Endothelial cell of umbilical vein (primary cell): ENCODE measurements around the gene XRCC1. TPM values are rescaled to one million over a fixed set of nuclear protein-coding genes. Genes with fewer than 3 reads are reported as not detected.

ENCODE experiments used
- BruUV-seq: library from RNA; stranded (reverse); fragments of 400-500 nt; replicated peaks from 2 replicates; lab custom pipeline; 2021; lab: Mats Ljungman, UMichigan
- CTCF ChIA-PET: fragments of 300-600, 350-600 bp; sonication (Branson Sonifier 250); formaldehyde crosslinking; loops from one replicate; lab custom pipeline; 2021; ENCODE audit warnings: antibody characterized with exemption, inconsistent platforms; lab: Charles Lee
- POLR2A ChIA-PET: fragments of 300-600, 350-600 bp; sonication (Branson Sonifier 250); formaldehyde crosslinking; loops from one replicate; lab custom pipeline; 2021; ENCODE audit warnings: antibody characterized with exemption, inconsistent platforms; lab: Charles Lee
- DNase-seq: peaks from one replicate; pipeline ENCODE4 v3.0.0-alpha.2; 2011; ENCODE audit warnings: low read depth, low spot score
- FAIRE-seq: peaks from 2 replicates; lab custom pipeline; 2011; peaks lifted over from hg19 to GRCh38; lab: Jason Lieb, UNC
- H2AFZ ChIP-seq: 2 replicates; pipeline ENCODE4 v1.6.0; 2012; ENCODE audit warnings: low read depth, low read length, control low read depth, inconsistent platforms
- H3K27ac ChIP-seq: 2 replicates; pipeline ENCODE4 v1.5.1; 2011; ENCODE audit warnings: low read depth, mild to moderate bottlenecking, control low read depth, low read length, moderate library complexity; ENCODE audit not compliant: insufficient read depth
- H3K27me3 ChIP-seq, 2 experiments: 2 replicates each; pipeline versions ENCODE4 v1.6.0 to v1.6.1; 2011; ENCODE audit warnings: low read length in 2 of 2, mixed read lengths in 1 of 2; ENCODE audit not compliant: control insufficient read depth in 2 of 2, insufficient read depth in 2 of 2
- H3K36me3 ChIP-seq, 2 experiments: 2 replicates in 1 of 2; 3 replicates in 1 of 2; pipeline ENCODE4 v1.5.1; 2011; ENCODE audit warnings: low read length in 2 of 2, mild to moderate bottlenecking in 1 of 2, moderate library complexity in 1 of 2; ENCODE audit not compliant: control insufficient read depth in 2 of 2, insufficient read depth in 2 of 2; ENCODE audit errors: extremely low read depth in 1 of 2
- H3K4me1 ChIP-seq: 3 replicates; pipeline ENCODE4 v1.5.1; 2011; ENCODE audit warnings: mild to moderate bottlenecking, low read length; ENCODE audit not compliant: control insufficient read depth, insufficient read depth; ENCODE audit errors: extremely low read depth
- H3K4me2 ChIP-seq: 2 replicates; pipeline ENCODE4 v1.6.1; 2011; ENCODE audit warnings: low read length, control low read depth, mixed read lengths; ENCODE audit not compliant: insufficient read depth
- H3K4me3 ChIP-seq, 3 experiments: fragments of 200-600 bp in 1 of 3; sonication (generic), shearing (Covaris generic) in 1 of 3; replicated peaks in 1 of 3; 2 replicates each; pipeline ENCODE4 v1.5.1; 2011 to 2016; ENCODE audit warnings: control low read depth in 3 of 3, low read length in 3 of 3, mild to moderate bottlenecking in 2 of 3, inconsistent platforms in 1 of 3, low read depth in 1 of 3, moderate library complexity in 1 of 3; ENCODE audit not compliant: insufficient read depth in 1 of 3
- H3K79me2 ChIP-seq: 2 replicates; pipeline ENCODE4 v1.6.0; 2012; ENCODE audit warnings: low read length, inconsistent platforms; ENCODE audit not compliant: control insufficient read depth, insufficient read depth
- H3K9ac ChIP-seq: replicated peaks from 2 replicates; pipeline ENCODE3; 2011; ENCODE audit warnings: low read length, control low read depth; ENCODE audit not compliant: insufficient read depth; ENCODE audit errors: extremely low read depth
- H3K9me1 ChIP-seq: replicated peaks from 3 replicates; pipeline ENCODE4 v1.6.0; 2011; ENCODE audit warnings: mild to moderate bottlenecking, low read length; ENCODE audit not compliant: control insufficient read depth, insufficient read depth; ENCODE audit errors: extremely low read depth
- H3K9me3 ChIP-seq: replicated peaks from 2 replicates; pipeline ENCODE4 v1.5.1; 2012; ENCODE audit warnings: low read length, inconsistent platforms; ENCODE audit not compliant: control insufficient read depth, insufficient read depth
- H4K20me1 ChIP-seq: replicated peaks from 2 replicates; pipeline ENCODE3; 2011; ENCODE audit warnings: mild to moderate bottlenecking, low read length; ENCODE audit not compliant: control insufficient read depth, insufficient read depth; ENCODE audit errors: extremely low read depth
- EZH2 ChIP-seq: IDR thresholded peaks from 2 replicates; pipeline ENCODE4 v1.6.1; 2012; ENCODE audit warnings: borderline replicate concordance, low read depth, mild to moderate bottlenecking, moderate library complexity, low read length, inconsistent platforms; ENCODE audit not compliant: severe bottlenecking
- FOS ChIP-seq: IDR thresholded peaks from 2 replicates; pipeline ENCODE4 v1.6.1; 2011; ENCODE audit warnings: mild to moderate bottlenecking, low read length, moderate library complexity, borderline replicate concordance; ENCODE audit not compliant: insufficient read depth
- GATA2 ChIP-seq: IDR thresholded peaks from 2 replicates; pipeline ENCODE4 v1.7.0; 2011; ENCODE audit warnings: low read depth, mild to moderate bottlenecking, moderate library complexity, mixed read lengths, low read length; ENCODE audit not compliant: insufficient read length, insufficient read depth
- POLR2A ChIP-seq: IDR thresholded peaks from 2 replicates; pipeline ENCODE4 v1.6.1; 2012; ENCODE audit warnings: low read depth, mild to moderate bottlenecking, control low read depth, low read length
- POLR2AphosphoS5 ChIP-seq: IDR thresholded peaks from 2 replicates; pipeline ENCODE4 v1.6.1; 2012; ENCODE audit warnings: low read depth, mild to moderate bottlenecking, control low read depth, low read length, moderate library complexity; ENCODE audit not compliant: insufficient read depth
- dilution Hi-C: fragments of 300-500 bp; cut with MboI; formaldehyde crosslinking; loops from one replicate; pipeline ENCODE4 v1.15.0; 2019; ENCODE audit warnings: low sequenced_read_pairs; ENCODE audit not compliant: extremely low pct_ligation_motif_present
- intact Hi-C: fragments of 100-400 bp; cut with micrococcal nuclease; formaldehyde crosslinking; loops from one replicate; pipeline ENCODE4 v1.10.0; 2022
- polyA plus RNA-seq, 4 experiments: library from polyadenylated mRNA; depleted of rRNA in 3 of 4; stranded (reverse) in 3 of 4; unstranded in 1 of 4; fragments of >200 nt; gene quantifications; 2 replicates each; pipeline versions ENCODE4 v1.2.1 to v1.2.3, GENCODE V29; 2011 to 2012; ENCODE audit warnings: missing spikeins in 1 of 4
- total RNA-seq: library from RNA; stranded (reverse); gene quantifications from 2 replicates; pipeline ENCODE4 v1.2.3, GENCODE V29; 2021
- TF ChIP-seq, protein P1 (sequence below), 2 donors: IDR thresholded peaks; 1 replicate in 1 of 2; 2 replicates in 1 of 2; pipeline ENCODE4 v1.5.1; 2011; ENCODE audit warnings: low read length in 2 of 2, mild to moderate bottlenecking in 2 of 2, moderate library complexity in 2 of 2, control low read depth in 1 of 2, inconsistent platforms in 1 of 2, low read depth in 1 of 2; ENCODE audit not compliant: insufficient read depth in 1 of 2; ENCODE audit errors: extremely low read depth in 1 of 2
- TF ChIP-seq, protein P2 (sequence below): IDR thresholded peaks from 2 replicates; pipeline ENCODE4 v1.6.1; 2011; ENCODE audit not compliant: insufficient read depth, insufficient read length

The XRCC1 gene
- total and polyA plus RNA-seq, 2 donors (not counting 3 experiments of a cell fraction or from before 2014, with no cell fraction given) = 29.5 to 39.3 TPM

DNA sequence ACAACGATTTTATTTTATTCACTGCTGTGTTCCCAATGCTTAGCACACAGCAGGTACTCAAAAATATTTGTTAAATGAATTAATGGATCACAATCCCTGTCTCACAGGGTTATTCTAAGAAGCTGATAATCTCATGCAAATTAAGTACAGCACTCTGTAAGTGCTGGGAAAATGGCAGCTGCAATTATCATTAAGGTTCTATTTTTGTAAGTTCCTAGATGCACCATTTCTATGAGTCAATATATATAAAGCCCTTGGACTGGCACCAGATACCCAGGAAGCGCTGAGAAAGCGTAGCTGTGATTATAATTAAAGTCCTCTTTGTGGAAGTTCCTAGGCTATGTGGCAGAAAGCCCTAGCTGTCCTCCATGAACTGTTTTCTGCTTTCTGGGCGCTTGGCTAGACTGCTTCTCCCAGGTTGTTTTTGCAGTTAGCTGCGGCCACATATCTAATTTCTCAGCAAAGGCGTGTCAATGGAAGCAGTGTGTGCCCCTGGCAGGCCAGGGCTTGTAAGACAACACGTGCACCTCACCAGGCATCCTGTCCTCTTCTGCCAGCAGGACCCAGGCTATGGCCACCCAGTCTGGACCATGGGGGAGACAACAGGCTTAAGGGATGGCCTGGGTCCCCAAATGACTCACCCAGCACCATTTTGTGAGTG lies 31.4 kb upstream of the XRCC1 start:
- Histone ChIP-seq H3K9ac (no peak overlapping the region), H3K27ac (no peak overlapping the region), H3K4me2 (no peak overlapping the region), H3K27me3 (no peaks in the 10 kb centered on the region), H3K79me2 (peaks cover under 1% of the 10 kb centered on the region), H3K4me1 (no peaks in the 10 kb centered on the region), H3K36me3 (peaks cover 0 to 15% of the 10 kb centered on the region in 2 experiments), H2AFZ (no peak overlapping the region), H4K20me1 (no peaks in the 10 kb centered on the region), H3K9me3 (no peaks in the 10 kb centered on the region), H3K4me3 (no peak overlapping the region), H3K9me1 (no peaks in the 10 kb centered on the region)
- BruUV-seq = no TSS peak
- POLR2A ChIA-PET = no interaction called here
- TF ChIP-seq POLR2A (no peak), EZH2 (no peak)
- intact Hi-C loops = no loop called here
- dilution Hi-C loops = no loop called here
- FAIRE-seq = no peak
- no peak for DNase-seq
- CTCF ChIA-PET = interaction anchor here (1.5 kb wide), 1 partner anchor 12 kb away, joined by 4 read pairs; no protein-coding TSS in a partner anchor

DNA sequence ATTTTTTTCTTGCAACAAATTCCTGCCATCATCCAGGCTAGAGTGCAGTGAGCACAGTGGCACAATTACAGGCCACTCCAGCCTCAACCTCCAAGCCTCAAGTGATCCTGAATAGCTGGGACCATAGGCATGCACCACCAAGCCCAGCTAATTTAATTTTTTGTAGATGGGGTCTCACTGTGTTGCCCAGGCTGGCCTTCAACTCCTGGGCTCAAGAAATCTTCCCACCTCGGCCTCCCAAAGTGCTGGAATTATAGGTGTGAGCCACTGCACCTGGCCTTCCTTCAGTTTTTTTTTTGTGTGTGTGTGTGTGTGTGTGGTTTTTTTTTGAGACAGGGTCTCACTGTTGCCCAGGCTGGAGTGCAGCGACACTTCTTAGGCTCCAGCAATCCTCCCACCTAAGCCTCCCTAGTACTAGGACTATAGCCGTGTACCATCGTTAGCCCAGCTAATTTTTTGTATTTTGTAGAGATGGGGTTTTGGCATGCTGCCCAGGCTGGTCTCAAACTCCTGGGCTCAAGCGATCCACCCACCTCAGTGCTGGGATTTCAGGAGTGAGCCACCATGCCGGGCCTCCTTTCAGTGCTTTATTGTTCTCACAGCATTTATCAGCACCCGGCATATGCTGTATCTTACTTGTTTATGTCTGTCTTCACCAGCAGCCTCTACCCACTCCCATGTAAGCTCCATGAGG lies 30.7 kb upstream of the XRCC1 start:
- Histone ChIP-seq H3K36me3 (peaks cover 0 to 13% of the 10 kb centered on the region in 2 experiments), H4K20me1 (no peaks in the 10 kb centered on the region), H3K27ac (no peak overlapping the region), H3K27me3 (no peaks in the 10 kb centered on the region), H3K4me2 (no peak overlapping the region), H3K4me3 (no peak overlapping the region), H3K79me2 (no peaks in the 10 kb centered on the region), H3K9me1 (no peaks in the 10 kb centered on the region), H3K9me3 (no peaks in the 10 kb centered on the region), H3K9ac (no peak overlapping the region), H3K4me1 (no peaks in the 10 kb centered on the region), H2AFZ (no peak overlapping the region)
- intact Hi-C loops = no loop called here
- TF ChIP-seq, protein P1, sequence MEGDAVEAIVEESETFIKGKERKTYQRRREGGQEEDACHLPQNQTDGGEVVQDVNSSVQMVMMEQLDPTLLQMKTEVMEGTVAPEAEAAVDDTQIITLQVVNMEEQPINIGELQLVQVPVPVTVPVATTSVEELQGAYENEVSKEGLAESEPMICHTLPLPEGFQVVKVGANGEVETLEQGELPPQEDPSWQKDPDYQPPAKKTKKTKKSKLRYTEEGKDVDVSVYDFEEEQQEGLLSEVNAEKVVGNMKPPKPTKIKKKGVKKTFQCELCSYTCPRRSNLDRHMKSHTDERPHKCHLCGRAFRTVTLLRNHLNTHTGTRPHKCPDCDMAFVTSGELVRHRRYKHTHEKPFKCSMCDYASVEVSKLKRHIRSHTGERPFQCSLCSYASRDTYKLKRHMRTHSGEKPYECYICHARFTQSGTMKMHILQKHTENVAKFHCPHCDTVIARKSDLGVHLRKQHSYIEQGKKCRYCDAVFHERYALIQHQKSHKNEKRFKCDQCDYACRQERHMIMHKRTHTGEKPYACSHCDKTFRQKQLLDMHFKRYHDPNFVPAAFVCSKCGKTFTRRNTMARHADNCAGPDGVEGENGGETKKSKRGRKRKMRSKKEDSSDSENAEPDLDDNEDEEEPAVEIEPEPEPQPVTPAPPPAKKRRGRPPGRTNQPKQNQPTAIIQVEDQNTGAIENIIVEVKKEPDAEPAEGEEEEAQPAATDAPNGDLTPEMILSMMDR (IDR thresholded peaks at IDR 0.05; ENCODE audit: extremely low read depth in 1 of 2, insufficient read depth in 1 of 2, low read depth in 1 of 2, low read length in 2 of 2) = no peak
- TF ChIP-seq GATA2 (no peak), EZH2 (no peak), POLR2AphosphoS5 (no peak), POLR2A (no peak), FOS (no peak)
- TF ChIP-seq, protein P2, sequence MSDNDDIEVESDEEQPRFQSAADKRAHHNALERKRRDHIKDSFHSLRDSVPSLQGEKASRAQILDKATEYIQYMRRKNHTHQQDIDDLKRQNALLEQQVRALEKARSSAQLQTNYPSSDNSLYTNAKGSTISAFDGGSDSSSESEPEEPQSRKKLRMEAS = no peak
- ChIA-PET POLR2A (no interaction called here), CTCF (interaction anchor here (1.5 kb wide), 1 partner anchor 11 kb away, joined by 4 read pairs; no protein-coding TSS in a partner anchor)
- DNase-seq (no peak), FAIRE-seq (no peak)
- dilution Hi-C loops = no loop called here
- BruUV-seq = no TSS peak
